HUES64 (cell line): ENCODE measurements around the gene NT5DC2.

Source experiments
- H3K27ac ChIP-seq: 2 replicates; pipeline ENCODE4 v1.7.0; 2013; ENCODE audit warnings: low read depth, low read length, inconsistent platforms
- H3K27me3 ChIP-seq: 2 replicates; pipeline ENCODE4 v1.6.1; 2013; ENCODE audit warnings: mild to moderate bottlenecking, low read length; ENCODE audit not compliant: insufficient read depth
- H3K36me3 ChIP-seq: 2 replicates; pipeline ENCODE4 v1.6.1; 2013; ENCODE audit warnings: mild to moderate bottlenecking, low read length; ENCODE audit not compliant: insufficient read depth
- H3K4me1 ChIP-seq: 2 replicates; pipeline ENCODE4 v1.6.1; 2013; ENCODE audit warnings: mild to moderate bottlenecking, low read length, moderate library complexity; ENCODE audit not compliant: insufficient read depth
- H3K4me3 ChIP-seq: 2 replicates; pipeline ENCODE4 v1.5.1; 2013; ENCODE audit warnings: mild to moderate bottlenecking, low read length, moderate library complexity
- H3K9ac ChIP-seq: 2 replicates; pipeline ENCODE4 v1.6.1; 2013; ENCODE audit warnings: mild to moderate bottlenecking, low read depth, low read length
- H3K9me3 ChIP-seq: 2 replicates; pipeline ENCODE4 v1.6.1; 2013; ENCODE audit warnings: low read depth, low read length; ENCODE audit not compliant: insufficient read depth
- WGBS: fragments of 150-250, 120-280 bp; methylation state at CpG from one replicate; pipeline ENCODE4 v1.1.7; 2013; ENCODE audit warnings: missing lambda C conversion rate; 5-methylcytosine and 5-hydroxymethylcytosine counted together

The NT5DC2 gene

DNA sequence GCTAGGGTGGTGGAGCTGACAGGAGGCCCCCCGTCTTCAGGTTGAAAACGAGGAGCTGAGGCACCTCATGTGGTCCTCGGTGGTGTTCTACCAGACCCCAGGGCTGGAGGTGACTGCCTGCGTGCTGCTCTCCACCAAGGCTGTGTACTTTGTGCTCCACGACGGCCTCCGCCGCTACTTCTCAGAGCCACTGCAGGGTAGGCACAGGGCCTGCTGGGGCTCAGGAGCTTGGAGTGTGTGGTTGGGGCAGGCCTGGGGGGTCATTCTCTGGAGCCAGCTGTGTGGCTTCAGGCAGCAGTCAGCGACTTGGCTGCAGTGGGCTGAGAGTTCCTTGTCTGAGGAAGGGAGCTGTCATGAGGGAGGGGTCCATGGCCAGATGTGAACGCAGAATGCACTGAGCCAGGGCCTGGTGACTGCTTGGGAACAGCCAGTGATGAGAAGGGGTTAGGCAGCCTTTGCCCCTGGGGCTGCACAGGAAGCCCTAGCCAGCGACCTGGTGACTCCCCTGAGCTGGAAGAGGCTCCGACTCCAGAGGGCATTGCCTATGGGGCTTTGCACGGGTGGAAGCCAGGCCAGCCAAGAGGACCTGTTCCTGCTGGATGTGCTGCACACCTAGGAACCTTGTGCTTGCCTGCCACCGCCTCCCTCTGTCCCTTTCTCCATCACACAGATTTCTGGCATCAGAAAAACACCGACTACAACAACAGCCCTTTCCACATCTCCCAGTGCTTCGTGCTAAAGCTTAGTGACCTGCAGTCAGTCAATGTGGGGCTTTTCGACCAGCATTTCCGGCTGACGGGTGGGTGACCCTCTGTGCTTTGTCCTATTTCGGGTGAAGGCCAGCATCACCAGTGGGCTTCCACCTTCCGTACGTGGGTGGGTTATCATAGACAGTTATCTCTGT is 43.4 kb downstream of the NT5DC2 start:
- Histone ChIP-seq H3K27ac (no peak overlapping the region), H3K27me3 (no peaks in the 10 kb centered on the region), H3K9me3 (no peaks in the 10 kb centered on the region), H3K36me3 (peaks cover 73% of the 10 kb centered on the region), H3K9ac (no peak overlapping the region), H3K4me3 (no peak overlapping the region), H3K4me1 (no peaks in the 10 kb centered on the region)
- WGBS = 92% methylated on average over 22 of the region's 22 CpGs

DNA sequence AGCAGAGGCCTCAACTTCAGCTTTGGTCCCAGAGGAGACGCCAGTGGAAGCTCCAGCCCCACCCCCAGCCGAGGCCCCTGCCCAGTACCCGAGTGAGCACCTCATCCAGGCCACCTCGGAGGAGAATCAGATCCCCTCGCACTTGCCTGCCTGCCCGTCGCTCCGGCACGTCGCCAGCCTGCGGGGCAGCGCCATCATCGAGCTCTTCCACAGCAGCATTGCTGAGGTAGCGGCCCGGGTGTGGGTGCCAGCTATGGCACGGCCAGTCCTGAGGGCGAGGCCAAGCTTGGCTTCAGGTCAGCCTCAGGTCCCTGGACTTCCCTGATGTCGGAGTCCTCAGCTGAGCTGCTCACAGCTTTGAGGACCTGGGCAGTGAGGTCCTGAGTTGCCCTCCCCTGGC is 44.2 kb downstream of the NT5DC2 start:
- no peaks in the 10 kb centered on the region for H3K27me3 ChIP-seq
- no peak overlapping the region for H3K4me3 ChIP-seq
- H3K36me3 ChIP-seq = peaks cover 77% of the 10 kb centered on the region
- no peak overlapping the region for H3K27ac ChIP-seq
- no peaks in the 10 kb centered on the region for H3K9me3 ChIP-seq
- H3K9ac ChIP-seq = no peak overlapping the region
- WGBS = 96% methylated on average over 18 of the region's 18 CpGs
- H3K4me1 ChIP-seq = no peaks in the 10 kb centered on the region

DNA sequence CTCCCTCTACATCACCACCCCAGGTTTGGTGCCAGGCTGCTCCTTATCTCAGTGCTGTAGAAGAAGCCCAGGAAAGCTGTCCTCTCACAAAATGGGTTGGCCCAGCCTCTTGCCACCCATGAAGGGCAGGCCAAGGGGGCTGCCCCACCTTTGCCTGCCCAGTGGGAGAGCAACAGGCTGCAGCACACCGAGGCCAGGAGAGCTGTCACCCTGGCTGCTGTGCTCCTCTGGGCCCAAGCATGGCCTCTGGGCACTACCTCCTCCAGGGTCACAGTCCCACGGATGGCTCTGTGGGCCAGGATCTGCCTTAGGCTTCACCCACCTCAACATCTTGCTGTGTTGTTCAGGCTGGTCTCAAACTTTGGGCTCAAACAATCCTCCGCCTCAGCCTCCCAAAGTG is 44.9 kb downstream of the NT5DC2 start:
- no peaks in the 10 kb centered on the region for H3K9me3 ChIP-seq
- no peaks in the 10 kb centered on the region for H3K4me1 ChIP-seq
- 96% methylated on average over 3 of the region's 3 CpGs for WGBS
- H3K27me3 ChIP-seq = no peaks in the 10 kb centered on the region
- no peak overlapping the region for H3K4me3 ChIP-seq
- H3K9ac ChIP-seq = no peak overlapping the region
- H3K27ac ChIP-seq = no peak overlapping the region
- H3K36me3 ChIP-seq = peaks cover 81% of the 10 kb centered on the region

DNA sequence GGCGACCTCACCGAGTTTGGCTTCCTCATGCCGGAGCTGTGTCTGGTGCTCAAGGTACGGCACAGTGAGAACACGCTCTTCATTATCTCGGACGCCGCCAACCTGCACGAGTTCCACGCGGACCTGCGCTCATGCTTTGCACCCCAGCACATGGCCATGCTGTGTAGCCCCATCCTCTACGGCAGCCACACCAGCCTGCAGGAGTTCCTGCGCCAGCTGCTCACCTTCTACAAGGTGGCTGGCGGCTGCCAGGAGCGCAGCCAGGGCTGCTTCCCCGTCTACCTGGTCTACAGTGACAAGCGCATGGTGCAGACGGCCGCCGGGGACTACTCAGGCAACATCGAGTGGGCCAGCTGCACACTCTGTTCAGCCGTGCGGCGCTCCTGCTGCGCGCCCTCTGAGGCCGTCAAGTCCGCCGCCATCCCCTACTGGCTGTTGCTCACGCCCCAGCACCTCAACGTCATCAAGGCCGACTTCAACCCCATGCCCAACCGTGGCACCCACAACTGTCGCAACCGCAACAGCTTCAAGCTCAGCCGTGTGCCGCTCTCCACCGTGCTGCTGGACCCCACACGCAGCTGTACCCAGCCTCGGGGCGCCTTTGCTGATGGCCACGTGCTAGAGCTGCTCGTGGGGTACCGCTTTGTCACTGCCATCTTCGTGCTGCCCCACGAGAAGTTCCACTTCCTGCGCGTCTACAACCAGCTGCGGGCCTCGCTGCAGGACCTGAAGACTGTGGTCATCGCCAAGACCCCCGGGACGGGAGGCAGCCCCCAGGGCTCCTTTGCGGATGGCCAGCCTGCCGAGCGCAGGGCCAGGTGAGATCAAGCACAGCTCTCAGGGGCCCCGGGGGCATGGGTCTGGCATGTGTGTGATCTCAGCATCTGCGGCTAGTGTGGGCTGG is 45.6 kb downstream of the NT5DC2 start:
- no peaks in the 10 kb centered on the region for H3K4me1 ChIP-seq
- peaks cover 87% of the 10 kb centered on the region for H3K36me3 ChIP-seq
- no peaks in the 10 kb centered on the region for H3K27me3 ChIP-seq
- 95% methylated on average over 59 of the region's 59 CpGs for WGBS
- no peak overlapping the region for H3K9ac ChIP-seq
- no peak overlapping the region for H3K27ac ChIP-seq
- no peak overlapping the region for H3K4me3 ChIP-seq
- H3K9me3 ChIP-seq = no peaks in the 10 kb centered on the region

- WGBS = 95% methylated on average over 31 of the region's 31 CpGs
- Histone ChIP-seq H3K9ac (no peak overlapping the region), H3K27ac (no peak overlapping the region), H3K36me3 (peaks cover 88% of the 10 kb centered on the region), H3K4me1 (no peaks in the 10 kb centered on the region), H3K4me3 (no peak overlapping the region), H3K27me3 (no peaks in the 10 kb centered on the region), H3K9me3 (no peaks in the 10 kb centered on the region)
Measured at GRCh38 chr3:52487050-52487787, 46.4 kb downstream of the NT5DC2 start.

DNA sequence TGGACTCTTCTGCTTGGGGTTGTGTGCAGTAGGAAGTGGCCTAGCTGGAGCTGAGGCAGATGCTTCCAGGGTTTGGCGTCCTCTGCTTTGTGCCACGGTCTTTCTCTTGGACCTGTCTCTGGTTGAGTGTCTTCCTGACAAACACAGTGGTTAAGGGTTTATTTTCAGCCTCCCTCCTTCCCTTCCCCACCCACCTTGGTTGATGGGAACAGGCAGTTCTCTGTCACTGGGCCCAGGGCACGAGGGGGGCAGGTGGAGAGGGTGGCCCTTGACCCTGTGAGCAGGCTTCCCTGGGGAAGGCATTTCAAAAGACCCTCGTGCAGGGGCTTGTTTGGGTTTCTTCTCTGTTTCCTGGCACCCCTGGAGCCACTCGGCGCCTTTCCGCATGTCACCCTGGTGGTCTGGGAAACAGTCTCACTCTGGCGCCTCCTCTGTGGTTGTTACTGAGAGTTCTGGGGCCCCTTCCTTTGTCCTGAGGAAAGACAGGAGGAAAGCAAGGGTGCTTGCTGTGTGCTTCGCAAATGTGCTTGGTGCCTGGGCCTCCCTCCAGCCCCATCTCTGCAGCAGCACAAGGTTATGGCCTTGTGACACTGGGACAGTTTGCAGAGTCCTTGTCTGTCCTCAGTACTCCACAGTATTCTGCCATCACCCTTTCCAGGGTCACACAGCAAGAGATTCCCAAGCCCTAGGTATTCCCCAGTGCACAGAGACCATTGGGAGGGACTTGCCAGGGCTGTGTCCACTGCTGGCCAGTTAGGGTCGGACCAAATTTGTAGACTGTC is 48.8 kb downstream of the NT5DC2 start:
- peaks cover 88% of the 10 kb centered on the region for H3K36me3 ChIP-seq
- 94% methylated on average over 10 of the region's 10 CpGs for WGBS
- no peaks in the 10 kb centered on the region for H3K27me3 ChIP-seq
- no peak overlapping the region for H3K4me3 ChIP-seq
- H3K9me3 ChIP-seq = no peaks in the 10 kb centered on the region
- no peak overlapping the region for H3K9ac ChIP-seq
- H3K4me1 ChIP-seq = no peaks in the 10 kb centered on the region
- no peak overlapping the region for H3K27ac ChIP-seq

GRCh38 chr3:52483577-52484381 is 49.9 kb downstream of the NT5DC2 start:
- H3K9ac ChIP-seq = no peak overlapping the region
- peaks cover 88% of the 10 kb centered on the region for H3K36me3 ChIP-seq
- no peaks in the 10 kb centered on the region for H3K9me3 ChIP-seq
- no peaks in the 10 kb centered on the region for H3K27me3 ChIP-seq
- H3K27ac ChIP-seq = no peak overlapping the region
- no peak overlapping the region for H3K4me3 ChIP-seq
- H3K4me1 ChIP-seq = no peaks in the 10 kb centered on the region
- 94% methylated on average over 13 of the region's 13 CpGs for WGBS

- Histone ChIP-seq H3K9me3 (no peaks in the 10 kb centered on the region), H3K4me3 (no peak overlapping the region), H3K9ac (no peak overlapping the region), H3K4me1 (no peaks in the 10 kb centered on the region), H3K27ac (no peak overlapping the region), H3K36me3 (peaks cover 89% of the 10 kb centered on the region), H3K27me3 (no peaks in the 10 kb centered on the region)
- 88% methylated on average over 14 of the region's 14 CpGs for WGBS
Measured at GRCh38 chr3:52483081-52483480, 50.6 kb downstream of the NT5DC2 start.

- no peak overlapping the region for H3K9ac ChIP-seq
- H3K36me3 ChIP-seq = peaks cover 89% of the 10 kb centered on the region
- H3K9me3 ChIP-seq = no peaks in the 10 kb centered on the region
- no peak overlapping the region for H3K27ac ChIP-seq
- no peaks in the 10 kb centered on the region for H3K27me3 ChIP-seq
- 86% methylated on average over 23 of the region's 23 CpGs for WGBS
- no peaks in the 10 kb centered on the region for H3K4me1 ChIP-seq
- no peak overlapping the region for H3K4me3 ChIP-seq
Measured at GRCh38 chr3:52481819-52482521, 51.7 kb downstream of the NT5DC2 start.
